Measurements from ENCODE around the gene SF3B5. TPM values are rescaled to one million over a fixed set of nuclear protein-coding genes. Genes with fewer than 3 reads are reported as not detected.

SF3B5 gene
- total and polyA plus RNA-seq, 2 donors from 2014 or later, result 101 to 420 TPM

DNA sequence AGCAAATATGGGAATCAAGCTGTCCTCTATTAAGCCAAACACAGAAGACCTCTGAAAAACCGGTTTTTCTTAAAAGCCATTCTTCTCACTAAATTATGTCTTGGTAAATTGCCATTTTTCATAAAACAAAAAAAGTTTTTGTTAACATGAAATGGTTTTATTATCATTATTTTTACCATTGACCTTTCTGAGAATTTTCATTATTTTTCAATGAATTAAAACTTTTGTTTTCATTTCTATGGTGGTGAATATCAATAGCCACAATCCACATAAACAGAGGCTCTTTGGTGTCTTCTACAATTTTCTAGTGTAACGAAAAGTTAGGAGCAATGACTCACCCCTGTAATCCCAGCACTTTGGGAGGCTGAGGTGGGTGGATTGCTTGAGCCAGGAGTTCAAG lies 2.1 kb downstream of the SF3B5 start:
- FAIRE-seq (no peak), DNase-seq (no peak)
- TF ChIP-seq, protein P1, sequence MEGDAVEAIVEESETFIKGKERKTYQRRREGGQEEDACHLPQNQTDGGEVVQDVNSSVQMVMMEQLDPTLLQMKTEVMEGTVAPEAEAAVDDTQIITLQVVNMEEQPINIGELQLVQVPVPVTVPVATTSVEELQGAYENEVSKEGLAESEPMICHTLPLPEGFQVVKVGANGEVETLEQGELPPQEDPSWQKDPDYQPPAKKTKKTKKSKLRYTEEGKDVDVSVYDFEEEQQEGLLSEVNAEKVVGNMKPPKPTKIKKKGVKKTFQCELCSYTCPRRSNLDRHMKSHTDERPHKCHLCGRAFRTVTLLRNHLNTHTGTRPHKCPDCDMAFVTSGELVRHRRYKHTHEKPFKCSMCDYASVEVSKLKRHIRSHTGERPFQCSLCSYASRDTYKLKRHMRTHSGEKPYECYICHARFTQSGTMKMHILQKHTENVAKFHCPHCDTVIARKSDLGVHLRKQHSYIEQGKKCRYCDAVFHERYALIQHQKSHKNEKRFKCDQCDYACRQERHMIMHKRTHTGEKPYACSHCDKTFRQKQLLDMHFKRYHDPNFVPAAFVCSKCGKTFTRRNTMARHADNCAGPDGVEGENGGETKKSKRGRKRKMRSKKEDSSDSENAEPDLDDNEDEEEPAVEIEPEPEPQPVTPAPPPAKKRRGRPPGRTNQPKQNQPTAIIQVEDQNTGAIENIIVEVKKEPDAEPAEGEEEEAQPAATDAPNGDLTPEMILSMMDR (IDR thresholded peaks at IDR 0.05; ENCODE audit: borderline replicate concordance, extremely low read depth, insufficient read depth), result no peak
- Histone ChIP-seq H3K4me1 (ENCODE audit: control insufficient read depth in 2 of 3, insufficient read depth in 2 of 3, low read depth in 1 of 3, low read length in 3 of 3) (peaks cover 3 to 9% (median 4%) of the 10 kb centered on the region in 3 donors), H3K9ac (ENCODE audit: low read length in 3 of 3) (no peak overlapping the region), H3K27ac (ENCODE audit: low read depth in 2 of 2, low read length in 2 of 2) (no peak overlapping the region), H3K4me3 (ENCODE audit: low read length in 3 of 3) (no peak overlapping the region), H3K9me3 (ENCODE audit: control insufficient read depth in 2 of 3, insufficient read depth in 1 of 3, low read length in 3 of 3) (no peaks in the 10 kb centered on the region), H3K36me3 (ENCODE audit: control insufficient read depth in 2 of 3, insufficient read depth in 3 of 3, low read length in 3 of 3) (no peaks in the 10 kb centered on the region), H3K27me3 (ENCODE audit: control insufficient read depth, insufficient read depth, low read length) (no peaks in the 10 kb centered on the region)
- intact Hi-C loops (cut with DNase I), result no loop called here

DNA sequence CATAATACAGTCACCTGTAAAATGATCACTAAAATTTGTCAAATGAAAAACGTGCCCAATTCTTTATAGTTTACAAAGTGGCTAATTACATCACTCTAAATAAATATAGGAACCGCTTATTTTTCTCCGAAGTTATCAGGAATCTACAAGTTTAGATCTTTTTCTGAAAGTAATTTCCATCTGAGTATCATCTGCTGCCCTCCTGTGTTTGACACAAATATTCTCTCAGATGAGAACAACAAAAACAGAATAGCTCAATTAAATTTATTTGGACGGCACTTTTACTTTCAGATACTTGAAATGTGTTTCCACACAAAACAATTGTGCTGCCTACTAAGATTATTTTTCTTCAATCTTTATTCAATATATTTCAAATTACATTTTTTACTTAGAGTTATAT lies 5.0 kb downstream of the SF3B5 start:
- no peaks in the 10 kb centered on the region for H3K9me3 ChIP-seq (ENCODE audit: control insufficient read depth in 2 of 3, insufficient read depth in 1 of 3, low read length in 3 of 3)
- FAIRE-seq (no peak), DNase-seq (no peak)
- intact Hi-C loops (cut with DNase I), result no loop called here
- TF ChIP-seq, protein P1 (IDR thresholded peaks at IDR 0.05; ENCODE audit: borderline replicate concordance, extremely low read depth, insufficient read depth), result no peak
- H3K36me3 ChIP-seq (ENCODE audit: control insufficient read depth in 2 of 3, insufficient read depth in 3 of 3, low read length in 3 of 3), result peaks cover 0 to 2% (median 0%) of the 10 kb centered on the region in 3 donors
- no peak overlapping the region for H3K4me3 ChIP-seq (ENCODE audit: low read length in 3 of 3)
- no peak overlapping the region for H3K27ac ChIP-seq (ENCODE audit: low read depth in 2 of 2, low read length in 2 of 2)
- H3K4me1 ChIP-seq (ENCODE audit: control insufficient read depth in 2 of 3, insufficient read depth in 2 of 3, low read depth in 1 of 3, low read length in 3 of 3), result peaks cover 3 to 7% (median 4%) of the 10 kb centered on the region in 3 donors
- no peaks in the 10 kb centered on the region for H3K27me3 ChIP-seq (ENCODE audit: control insufficient read depth, insufficient read depth, low read length)
- no peak overlapping the region for H3K9ac ChIP-seq (ENCODE audit: low read length in 3 of 3)

DNA sequence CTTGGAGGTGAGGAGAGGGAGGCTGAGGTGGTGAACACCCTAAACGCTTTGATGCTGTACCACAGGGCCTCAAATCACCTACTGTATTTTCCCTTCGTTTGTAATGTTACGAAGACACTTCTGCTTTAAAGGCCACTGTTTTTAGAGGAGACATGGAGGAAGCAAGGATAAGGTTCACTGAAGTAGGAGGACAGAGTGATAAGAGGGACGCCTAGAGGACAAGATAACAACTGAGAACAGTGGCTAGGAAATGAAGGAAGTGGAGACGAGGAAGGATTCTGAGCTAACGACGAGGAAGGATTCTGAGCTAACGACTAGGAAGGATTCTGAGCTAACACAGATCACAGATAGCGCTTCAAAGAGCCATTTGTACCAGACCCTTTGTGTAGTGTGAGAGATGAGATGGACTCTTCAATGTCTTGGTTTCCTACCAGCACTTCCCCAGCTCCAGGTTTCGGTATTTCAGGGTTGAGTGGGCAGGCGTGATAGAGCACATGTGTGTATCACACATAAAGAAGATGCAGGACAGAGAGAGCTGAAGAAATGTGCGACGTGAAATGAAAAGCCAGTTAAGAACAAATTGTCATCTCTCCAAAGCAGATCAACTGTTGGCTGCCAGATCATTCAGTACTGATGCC lies 7.5 kb downstream of the SF3B5 start:
- no peak overlapping the region for H3K27ac ChIP-seq (ENCODE audit: low read depth in 2 of 2, low read length in 2 of 2)
- no peaks in the 10 kb centered on the region for H3K9me3 ChIP-seq (ENCODE audit: control insufficient read depth in 2 of 3, insufficient read depth in 1 of 3, low read length in 3 of 3)
- peaks cover 0 to 2% (median 0%) of the 10 kb centered on the region in 3 donors for H3K36me3 ChIP-seq (ENCODE audit: control insufficient read depth in 2 of 3, insufficient read depth in 3 of 3, low read length in 3 of 3)
- TF ChIP-seq, protein P1 (IDR thresholded peaks at IDR 0.05; ENCODE audit: borderline replicate concordance, extremely low read depth, insufficient read depth), result no peak
- no peak overlapping the region for H3K9ac ChIP-seq (ENCODE audit: low read length in 3 of 3)
- H3K4me3 ChIP-seq (ENCODE audit: low read length in 3 of 3), result no peak overlapping the region
- no peaks in the 10 kb centered on the region for H3K4me1 ChIP-seq (ENCODE audit: control insufficient read depth in 2 of 3, insufficient read depth in 2 of 3, low read depth in 1 of 3, low read length in 3 of 3)
- intact Hi-C loops (cut with DNase I), result no loop called here
- DNase-seq (no peak), FAIRE-seq (no peak)
- H3K27me3 ChIP-seq (ENCODE audit: control insufficient read depth, insufficient read depth, low read length), result no peaks in the 10 kb centered on the region

DNA sequence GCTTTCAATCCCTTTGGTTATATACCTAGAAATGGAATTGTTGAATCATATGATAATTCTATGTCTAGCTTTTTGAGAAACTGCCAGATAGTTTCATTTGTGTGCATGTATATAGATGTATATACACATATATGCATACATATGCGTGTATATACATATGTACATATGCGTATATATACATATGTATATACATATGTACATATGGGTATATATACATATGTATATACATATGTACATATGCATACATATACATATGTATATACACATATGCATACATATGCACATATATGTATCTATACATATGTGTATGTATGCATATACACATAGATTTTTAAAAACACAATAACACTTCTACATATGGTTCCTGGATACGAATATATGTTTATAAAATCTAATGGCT lies 8.4 kb downstream of the SF3B5 start:
- no peak overlapping the region for H3K4me3 ChIP-seq (ENCODE audit: low read length in 3 of 3)
- TF ChIP-seq, protein P1 (IDR thresholded peaks at IDR 0.05; ENCODE audit: borderline replicate concordance, extremely low read depth, insufficient read depth), result no peak
- FAIRE-seq (no peak), DNase-seq (no peak)
- peaks cover 0 to 2% (median 0%) of the 10 kb centered on the region in 3 donors for H3K36me3 ChIP-seq (ENCODE audit: control insufficient read depth in 2 of 3, insufficient read depth in 3 of 3, low read length in 3 of 3)
- H3K27me3 ChIP-seq (ENCODE audit: control insufficient read depth, insufficient read depth, low read length), result no peaks in the 10 kb centered on the region
- intact Hi-C loops (cut with DNase I), result no loop called here
- H3K4me1 ChIP-seq (ENCODE audit: control insufficient read depth in 2 of 3, insufficient read depth in 2 of 3, low read depth in 1 of 3, low read length in 3 of 3), result no peaks in the 10 kb centered on the region
- no peak overlapping the region for H3K9ac ChIP-seq (ENCODE audit: low read length in 3 of 3)
- H3K9me3 ChIP-seq (ENCODE audit: control insufficient read depth in 2 of 3, insufficient read depth in 1 of 3, low read length in 3 of 3), result no peaks in the 10 kb centered on the region
- H3K27ac ChIP-seq (ENCODE audit: low read depth in 2 of 2, low read length in 2 of 2), result no peak overlapping the region

Measured in kidney (tissue), 14 donors.